ENCODE measurements around the gene TTC7B.

GRCh38 chr14:90593254-90594040 lies 222.8 kb downstream of the TTC7B start:
- TF ChIP-seq REST (IDR thresholded peaks at IDR 0.05; ENCODE audit: unreplicated experiment) (no peak), CTCF (conservative IDR thresholded peaks at IDR 0.05; ENCODE audit: low read depth in 2 of 2) (no peak), EZH2 (IDR thresholded peaks at IDR 0.05; ENCODE audit: low read depth, unreplicated experiment) (no peak), POLR2AphosphoS5 (IDR thresholded peaks at IDR 0.05; ENCODE audit: low read depth) (no peak), CREB1 (CRISPR knock-in tag; IDR thresholded peaks at IDR 0.05; ENCODE audit: low read depth) (no peak)

Measured in GM23338 (cell line).